Upper lobe of left lung (tissue), 6 donors: ENCODE results near the gene RNPEPL1. TPM values are rescaled to one million over a fixed set of nuclear protein-coding genes. Genes with fewer than 3 reads are reported as not detected.

Source experiments
- ATAC-seq, 2 donors: fragments of 200-7000 bp; cut with Tn5 transposase; one replicate each; pipeline ENCODE4 v1.9.1; 2022; ENCODE audit warnings: mild to moderate bottlenecking in 2 of 2, moderate library complexity in 2 of 2; ENCODE audit not compliant: low FRiP score in 2 of 2
- DNase-seq, 2 donors: peaks; one replicate each; pipeline ENCODE4 v3.0.0-alpha.2; 2019 to 2020
- H3K27ac ChIP-seq, 4 donors: fragments of 200-600 bp; sonication (generic); one replicate each; pipeline ENCODE4 v1.5.1; 2016 to 2019
- H3K27me3 ChIP-seq, 4 donors: fragments of 200-600 bp; sonication (generic); one replicate each; pipeline ENCODE4 v1.5.1; 2017 to 2019
- H3K36me3 ChIP-seq, 4 donors: fragments of 200-600 bp; sonication (generic); one replicate each; pipeline ENCODE4 v1.5.1; 2016 to 2019
- H3K4me1 ChIP-seq, 4 donors: fragments of 200-600 bp; sonication (generic); one replicate each; pipeline ENCODE4 v1.5.1; 2018 to 2019
- H3K4me3 ChIP-seq, 4 donors: fragments of 200-600 bp; sonication (generic); one replicate each; pipeline ENCODE4 v1.5.1; 2017 to 2019; ENCODE audit warnings: mild to moderate bottlenecking in 2 of 4, moderate library complexity in 1 of 4
- H3K9me3 ChIP-seq, 4 donors: fragments of 200-600 bp; sonication (generic); one replicate each; pipeline ENCODE4 v1.5.1; 2018 to 2019
- CTCF ChIP-seq, 6 experiments: fragments of 450-650 bp in 4 of 6; fragments of 200-600 bp in 2 of 6; sonication (generic) in 2 of 6; IDR thresholded peaks; one replicate each; pipeline ENCODE4 v1.5.1; 2016 to 2019; ENCODE audit warnings: antibody characterized with exemption in 6 of 6
- EP300 ChIP-seq, 4 donors: sonication (generic); formaldehyde crosslinking; IDR thresholded peaks; one replicate each; pipeline ENCODE4 v1.5.1; 2017; ENCODE audit warnings: antibody characterized with exemption in 4 of 4, control low read depth in 2 of 4
- POLR2A ChIP-seq, 4 donors: fragments of 450-650 bp; IDR thresholded peaks; one replicate each; pipeline ENCODE4 v1.5.1; 2016 to 2017; ENCODE audit warnings: antibody characterized with exemption in 4 of 4, mild to moderate bottlenecking in 2 of 4
- POLR2AphosphoS5 ChIP-seq, 2 donors: sonication (generic); formaldehyde crosslinking; IDR thresholded peaks; one replicate each; pipeline ENCODE4 v1.5.1; 2017; ENCODE audit warnings: antibody characterized with exemption in 2 of 2
- WGBS, 2 donors: methylation state at CpG; one replicate each; pipeline ENCODE4 v1.1.5; 2017 to 2018; 5-methylcytosine and 5-hydroxymethylcytosine counted together
- total RNA-seq, 6 donors: library from RNA; depleted of rRNA in 4 of 6; stranded (reverse); fragments of >200 nt in 4 of 6; gene quantifications; one replicate each; pipeline versions ENCODE4 v1.1.0 to v1.2.1, GENCODE V29; 2016 to 2021
- donor health status: DM: no; HTN: no; CAD: no; lungs with moderate emphysema.
- donor health status: DM: no; HTN: yes; CAD: no; lungs with severe emphysema.

RNPEPL1 gene
- total RNA-seq, 6 donors from 2014 or later = 71.0 to 264 (median 123) TPM

GRCh38 chr2:240529344-240529999 lies 38.8 kb upstream of the RNPEPL1 start:
- Histone ChIP-seq H3K27me3 (no peaks in the 10 kb centered on the region), H3K27ac (no peak overlapping the region), H3K9me3 (peaks cover 6 to 19% (median 13%) of the 10 kb centered on the region in 4 donors), H3K36me3 (peaks cover 0 to 24% (median 6%) of the 10 kb centered on the region in 4 donors), H3K4me1 (no peaks in the 10 kb centered on the region), H3K4me3 (no peak overlapping the region)
- no peak for TF ChIP-seq POLR2AphosphoS5 (IDR thresholded peaks at IDR 0.05)
- TF ChIP-seq EP300 (IDR thresholded peaks at IDR 0.05) = no peak
- no peak for TF ChIP-seq CTCF (IDR thresholded peaks at IDR 0.05)
- TF ChIP-seq POLR2A (IDR thresholded peaks at IDR 0.05) = no peak
- 94 to 96% methylated on average over 16 of the region's 16 CpGs for WGBS, 2 donors
- ATAC-seq = no peak
- DNase-seq = no peak

- no peaks in the 10 kb centered on the region for H3K4me1 ChIP-seq
- peaks cover 6 to 19% (median 13%) of the 10 kb centered on the region in 4 donors for H3K9me3 ChIP-seq
- 97% methylated on average over 5 to 7 of the region's 7 CpGs for WGBS, 2 donors
- no peak for ATAC-seq
- no peak overlapping the region for H3K4me3 ChIP-seq
- DNase-seq = no peak
- TF ChIP-seq POLR2AphosphoS5 (IDR thresholded peaks at IDR 0.05) (no peak), EP300 (IDR thresholded peaks at IDR 0.05) (no peak), CTCF (IDR thresholded peaks at IDR 0.05) (no peak), POLR2A (IDR thresholded peaks at IDR 0.05) (no peak)
- H3K27ac ChIP-seq = no peak overlapping the region
- H3K27me3 ChIP-seq = no peaks in the 10 kb centered on the region
- peaks cover 0 to 23% (median 5%) of the 10 kb centered on the region in 4 donors for H3K36me3 ChIP-seq
Observed at GRCh38 chr2:240530181-240530580, 38.1 kb upstream of the RNPEPL1 start.

- ATAC-seq = no peak
- 95 to 99% methylated on average over 5 of the region's 5 CpGs for WGBS, 2 donors
- peaks cover 6 to 19% (median 13%) of the 10 kb centered on the region in 4 donors for H3K9me3 ChIP-seq
- peaks cover 0 to 19% (median 4%) of the 10 kb centered on the region in 4 donors for H3K36me3 ChIP-seq
- H3K4me3 ChIP-seq = no peak overlapping the region
- DNase-seq = no peak
- H3K27me3 ChIP-seq = no peaks in the 10 kb centered on the region
- H3K4me1 ChIP-seq = no peaks in the 10 kb centered on the region
- TF ChIP-seq CTCF (IDR thresholded peaks at IDR 0.05) (no peak), EP300 (IDR thresholded peaks at IDR 0.05) (no peak), POLR2AphosphoS5 (IDR thresholded peaks at IDR 0.05) (no peak), POLR2A (IDR thresholded peaks at IDR 0.05) (no peak)
- H3K27ac ChIP-seq = no peak overlapping the region
Observed at GRCh38 chr2:240531038-240531437, 37.2 kb upstream of the RNPEPL1 start.

- Histone ChIP-seq H3K36me3 (peaks cover 0 to 16% (median 4%) of the 10 kb centered on the region in 4 donors), H3K4me3 (no peak overlapping the region), H3K4me1 (no peaks in the 10 kb centered on the region), H3K27me3 (no peaks in the 10 kb centered on the region), H3K27ac (no peak overlapping the region), H3K9me3 (peaks cover 6 to 19% (median 13%) of the 10 kb centered on the region in 4 donors)
- WGBS, 2 donors = 91 to 95% methylated on average over 1 of the region's 1 CpG
- ATAC-seq = no peak
- TF ChIP-seq EP300 (IDR thresholded peaks at IDR 0.05) (no peak), POLR2A (IDR thresholded peaks at IDR 0.05) (no peak), CTCF (IDR thresholded peaks at IDR 0.05) (no peak), POLR2AphosphoS5 (IDR thresholded peaks at IDR 0.05) (no peak)
- no peak for DNase-seq
Observed at GRCh38 chr2:240532031-240532775, 36.1 kb upstream of the RNPEPL1 start.
